AG09319 (cell line): ENCODE measurements around the gene STIMATE.

Experiments used
- DNase-seq: peaks from one replicate; pipeline ENCODE4 v3.0.0-alpha.2; 2010; ENCODE audit warnings: low read depth; ENCODE audit errors: extremely low read depth
- CTCF ChIP-seq: IDR thresholded peaks from 2 replicates; pipeline ENCODE4 v1.5.1; 2011; ENCODE audit warnings: low read depth, mild to moderate bottlenecking, inconsistent platforms, low read length, moderate library complexity

STIMATE gene

GRCh38 chr3:52897130-52898122 lies at the start of gene STIMATE:
Gene STIMATE, minus strand, starts transcription at chr3:52897548. Its CDS starts 98 bp downstream, at chr3:52897450.
- peak; percentile 48 for DNase-seq
- no peak for TF ChIP-seq CTCF

GRCh38 chr3:52939600-52939999 lies 42.3 kb upstream of the STIMATE start:
- TF ChIP-seq CTCF, result no peak
- no peak for DNase-seq

GRCh38 chr3:52934630-52935530 lies 37.5 kb upstream of the STIMATE start:
- peak; percentile 22 for DNase-seq
- TF ChIP-seq CTCF, result peak; percentile 92

- no peak for TF ChIP-seq CTCF
Observed at GRCh38 chr3:52931889-52932288, 34.5 kb upstream of the STIMATE start.

GRCh38 chr3:52931328-52931727 lies 34.0 kb upstream of the STIMATE start:
- TF ChIP-seq CTCF, result no peak
- no peak for DNase-seq

More at GRCh38 chr3:52931889-52932288, 34.5 kb upstream of the STIMATE start:
- no peak for DNase-seq

- DNase-seq, result no peak
- TF ChIP-seq CTCF, result no peak
Observed at GRCh38 chr3:52930748-52931147, 33.4 kb upstream of the STIMATE start.
